Activated CD4-positive, alpha-beta T cell treated with anti-CD3 and anti-CD28 coated beads, Interleukin-2, amount 50 U/mL, for 24 hours (primary cell): ENCODE results near the gene UNC13A.

Experiments used
- DNase-seq, 2 donors: peaks; one replicate each; pipeline ENCODE4 v3.0.0-alpha.2; 2020; ENCODE audit warnings: low read depth in 1 of 2, low spot score in 1 of 2

The UNC13A gene

DNA sequence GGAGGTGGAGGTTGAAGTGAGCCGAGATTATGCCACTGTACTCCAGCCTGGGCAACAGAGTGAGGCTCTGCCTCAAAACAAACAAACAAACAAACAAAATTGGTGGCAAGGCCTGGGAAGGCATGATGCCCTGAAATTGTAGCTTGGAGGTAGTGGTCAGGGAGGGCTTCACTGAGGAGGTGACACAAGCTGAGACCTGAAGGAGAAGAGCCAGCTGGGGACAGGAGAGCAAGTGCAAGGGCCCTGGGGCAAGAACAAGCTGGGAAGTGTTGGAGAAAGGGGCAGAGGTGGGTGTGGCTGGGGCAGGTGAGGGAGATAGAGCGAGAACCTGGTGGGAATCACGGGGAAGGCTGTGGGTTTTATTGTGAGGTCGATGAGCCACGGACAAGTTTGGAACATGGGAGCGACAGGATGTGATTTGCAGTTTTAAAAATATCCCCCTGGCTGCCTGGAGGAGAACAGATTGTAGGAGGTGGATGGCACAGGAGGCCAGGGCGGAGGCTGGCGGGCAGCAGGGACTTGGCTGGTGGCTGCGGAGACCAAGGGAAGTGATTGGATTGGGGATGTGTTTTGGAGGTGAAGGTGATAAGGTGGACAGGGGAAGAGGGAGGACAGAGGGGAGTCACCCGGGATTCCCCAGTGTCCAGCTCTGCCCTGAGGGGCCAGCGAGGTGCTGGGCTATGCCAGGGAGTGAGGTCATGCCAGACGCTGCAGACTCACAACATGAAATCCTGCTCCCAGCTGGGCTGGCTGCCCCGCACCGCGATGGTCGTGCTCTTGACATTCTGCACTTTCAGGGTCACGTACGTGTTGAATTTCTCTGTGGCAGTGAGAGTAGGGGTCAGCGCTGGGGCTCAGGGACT lies 14.0 kb downstream of the UNC13A start:
- DNase-seq, result no peak

DNA sequence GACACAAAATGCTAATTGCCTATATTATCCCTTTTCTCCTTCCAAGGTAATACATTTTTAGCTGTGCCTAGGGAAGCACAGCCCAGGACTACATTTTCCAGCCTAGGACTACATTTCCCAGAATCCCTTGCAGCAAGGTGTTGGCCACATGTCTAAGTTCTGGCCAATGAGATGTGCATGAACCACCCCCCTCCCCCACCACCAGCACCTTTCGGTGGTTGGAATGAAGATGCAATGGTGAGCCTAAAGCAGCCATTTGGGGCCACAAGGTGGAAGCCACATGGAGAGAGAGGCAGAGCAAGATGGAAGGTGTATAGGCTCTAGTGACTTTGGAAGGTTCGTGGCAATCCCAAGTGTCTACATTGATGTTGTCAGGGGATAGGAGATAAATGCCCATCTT lies 16.2 kb downstream of the UNC13A start:
- no peak for DNase-seq

DNA sequence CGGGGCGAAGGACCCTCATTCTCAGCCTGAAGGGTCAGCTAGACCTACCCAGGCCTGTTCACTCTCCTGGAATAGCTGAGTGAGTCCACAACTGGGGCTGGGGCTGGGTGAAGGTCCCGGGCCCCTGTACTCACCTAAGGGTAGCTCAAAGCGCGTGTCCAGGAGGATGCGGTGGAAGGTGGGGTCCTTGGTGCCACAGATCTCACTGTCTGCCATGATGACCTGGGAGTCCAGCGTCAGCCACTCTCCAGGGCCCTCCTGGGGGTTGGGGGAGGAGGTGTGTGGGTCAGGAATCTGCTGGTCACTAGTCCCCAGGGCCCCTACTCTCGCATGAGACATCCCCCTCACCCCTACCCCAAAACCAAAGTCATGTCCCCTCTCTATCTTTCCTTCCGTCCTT lies 18.7 kb downstream of the UNC13A start:
- no peak for DNase-seq

DNA sequence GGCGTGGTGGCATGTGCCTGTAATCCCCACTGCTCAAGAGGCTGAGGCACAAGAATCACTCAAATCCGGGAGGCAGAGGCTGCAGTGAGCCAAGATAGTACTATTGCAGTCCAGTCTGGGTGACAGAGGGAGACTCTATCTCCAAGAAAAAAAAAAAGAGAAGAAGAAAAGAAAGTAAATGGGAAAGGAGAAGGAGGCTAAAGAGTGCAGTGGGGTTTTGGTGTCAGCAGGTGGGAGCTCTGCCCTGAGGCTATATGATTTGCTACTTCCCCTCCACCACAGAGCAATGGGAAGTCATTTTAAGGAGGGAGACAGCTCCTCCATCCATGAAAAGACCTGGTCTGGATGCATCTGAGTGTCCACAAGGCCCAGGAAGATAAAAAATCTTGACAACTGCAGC lies 23.1 kb downstream of the UNC13A start:
- DNase-seq, result no peak

DNA sequence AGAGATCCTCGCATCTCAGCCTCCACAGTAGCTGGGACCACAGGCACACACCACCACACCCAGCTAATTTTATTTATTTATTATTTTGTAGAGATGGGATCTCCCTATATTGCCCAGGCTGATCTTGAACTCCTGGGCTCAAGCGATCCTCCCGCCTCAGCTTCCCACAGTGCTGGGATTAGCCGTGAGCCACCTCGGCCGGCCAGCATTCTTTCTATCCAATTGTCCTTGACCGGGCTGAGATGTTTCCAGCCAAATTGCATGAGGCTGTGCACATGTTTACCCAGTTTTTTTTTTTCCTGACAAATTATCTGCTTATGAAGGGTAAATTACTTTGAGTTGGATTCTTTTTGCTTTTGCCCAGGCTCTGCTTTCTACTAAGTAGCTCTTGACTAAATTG lies 28.2 kb downstream of the UNC13A start:
- DNase-seq, result no peak

DNA sequence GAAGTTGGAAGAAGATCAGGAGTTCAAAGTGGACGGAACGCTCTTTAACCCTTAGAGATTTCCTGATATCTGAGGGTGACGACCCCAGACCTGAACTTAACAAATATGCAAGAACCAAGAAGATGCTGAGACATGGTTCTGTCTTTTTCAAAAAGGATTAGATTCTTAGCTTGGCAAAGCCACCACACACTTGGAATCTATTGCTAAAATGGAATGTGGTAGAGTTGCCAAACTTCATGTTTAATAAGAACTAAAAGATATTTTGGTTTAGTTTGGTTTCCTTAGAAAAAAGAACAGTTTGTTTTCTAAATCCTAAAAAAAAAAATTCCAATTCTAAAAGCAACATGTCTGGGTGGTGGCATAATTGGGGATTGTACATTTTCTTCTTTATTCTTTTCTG lies 29.5 kb downstream of the UNC13A start:
- DNase-seq, result no peak

DNA sequence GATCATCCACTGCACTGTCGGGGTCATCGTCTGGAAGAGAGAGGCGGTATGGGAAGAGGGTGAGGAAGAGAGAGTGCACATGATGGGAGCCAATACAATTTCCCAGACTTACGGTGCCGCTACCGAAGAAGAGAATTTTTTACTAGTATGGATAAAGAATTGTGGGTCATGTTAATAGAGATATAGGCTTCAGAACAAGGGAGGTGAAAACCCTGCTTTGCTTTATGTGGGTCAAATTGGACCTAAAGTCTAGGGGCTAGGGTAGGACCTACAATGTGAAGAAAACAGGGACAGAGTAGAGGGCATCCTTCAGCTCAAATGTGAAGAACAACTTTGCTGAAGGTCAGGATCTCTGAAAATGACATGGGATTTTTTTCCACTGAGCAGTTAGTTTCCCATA lies 29.9 kb downstream of the UNC13A start:
- no peak for DNase-seq

DNA sequence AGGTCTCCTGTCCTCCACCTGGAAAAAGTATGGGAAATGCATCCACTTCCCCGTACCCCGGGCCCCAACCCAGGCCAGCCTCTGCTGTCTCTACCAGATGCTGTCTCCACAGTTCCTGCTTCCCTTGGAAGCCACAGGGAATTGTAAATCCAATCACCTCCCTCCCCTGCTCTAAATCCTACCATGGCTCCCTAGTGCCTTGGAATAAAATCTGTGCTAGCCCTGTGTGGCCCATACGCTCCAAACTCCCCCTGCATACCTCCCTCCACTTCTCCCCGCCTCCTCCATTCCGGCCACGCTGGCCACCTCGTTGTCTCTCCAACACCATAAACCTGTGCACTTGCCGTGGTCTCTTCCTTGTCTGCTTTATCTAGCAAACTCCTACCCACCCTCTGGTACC lies 31.2 kb downstream of the UNC13A start:
- no peak for DNase-seq

DNA sequence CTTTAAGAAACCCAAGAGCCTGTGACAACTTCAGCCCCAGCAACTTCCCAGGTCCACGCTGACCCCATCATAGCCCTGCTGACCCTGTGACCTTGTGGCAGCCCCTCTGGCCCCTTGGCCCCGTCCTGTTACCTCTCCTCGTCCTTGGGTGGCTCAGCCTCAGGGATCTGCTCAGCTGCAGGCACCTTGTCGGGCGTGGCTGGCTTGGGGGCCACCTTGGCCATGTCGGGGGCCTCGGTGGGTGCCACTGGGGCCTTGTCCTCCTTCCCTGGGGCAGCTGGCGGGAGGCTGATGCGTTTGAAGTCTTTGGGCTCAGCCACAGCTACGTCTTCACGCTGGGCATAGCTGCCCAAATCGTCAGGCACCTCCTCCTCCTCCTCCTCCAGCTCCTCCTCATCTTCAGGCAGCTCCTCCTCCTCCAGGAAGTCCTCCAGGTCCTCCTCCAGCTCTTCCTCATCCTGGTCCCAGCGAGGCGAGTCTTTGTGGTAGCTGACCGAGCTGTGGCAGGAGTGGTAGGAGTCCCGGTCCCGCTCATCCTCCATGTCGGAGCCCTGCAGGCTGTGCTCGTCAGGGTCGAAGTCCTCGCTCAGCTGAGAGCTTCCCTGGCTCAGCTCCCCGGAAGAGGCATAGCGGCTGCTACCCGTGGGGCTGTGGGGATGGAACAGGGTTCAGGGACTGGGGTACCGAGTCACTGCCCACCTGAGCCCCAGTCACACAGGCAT lies 32.2 kb downstream of the UNC13A start:
- DNase-seq, result no peak

DNA sequence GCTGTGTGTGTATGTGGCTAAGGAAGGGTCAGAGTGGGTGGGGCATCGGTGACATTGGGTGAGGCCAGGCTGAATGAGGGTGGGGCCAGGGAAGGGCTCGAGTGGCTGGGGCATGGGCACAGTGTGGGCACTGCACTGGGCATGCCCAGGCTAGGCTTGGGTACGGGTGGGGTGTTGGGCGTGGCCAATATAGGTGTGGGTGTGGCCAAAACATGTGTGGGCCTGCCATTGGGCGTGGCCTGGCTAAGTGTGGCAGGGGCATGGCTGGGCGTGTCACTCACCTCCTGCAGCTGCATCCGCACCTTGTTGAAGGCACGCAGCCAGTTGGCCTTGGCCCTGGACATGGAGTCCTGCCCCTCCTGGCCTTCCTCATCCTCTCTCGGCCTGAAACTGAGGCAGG lies 33.2 kb downstream of the UNC13A start:
- DNase-seq, result no peak

DNA sequence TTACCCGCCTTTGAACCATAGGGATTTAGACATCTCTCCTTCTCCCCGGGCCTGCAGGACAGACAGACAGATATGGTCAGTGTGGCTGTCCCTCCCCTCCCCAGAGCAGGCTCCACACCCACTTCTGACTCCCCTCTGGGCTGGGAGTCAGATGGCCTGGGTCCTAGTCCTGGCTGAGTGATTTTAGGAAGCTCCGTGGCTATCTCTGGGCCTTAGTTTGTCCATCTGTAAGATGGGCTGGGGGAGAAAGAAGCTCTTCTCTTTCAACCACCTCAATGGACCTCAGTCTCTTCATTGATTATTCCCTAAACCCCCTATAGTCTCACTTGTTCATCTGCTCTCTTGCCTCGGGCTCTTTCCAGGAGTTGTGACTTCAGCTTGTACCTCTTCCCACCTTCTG lies 35.5 kb downstream of the UNC13A start:
- no peak for DNase-seq

DNA sequence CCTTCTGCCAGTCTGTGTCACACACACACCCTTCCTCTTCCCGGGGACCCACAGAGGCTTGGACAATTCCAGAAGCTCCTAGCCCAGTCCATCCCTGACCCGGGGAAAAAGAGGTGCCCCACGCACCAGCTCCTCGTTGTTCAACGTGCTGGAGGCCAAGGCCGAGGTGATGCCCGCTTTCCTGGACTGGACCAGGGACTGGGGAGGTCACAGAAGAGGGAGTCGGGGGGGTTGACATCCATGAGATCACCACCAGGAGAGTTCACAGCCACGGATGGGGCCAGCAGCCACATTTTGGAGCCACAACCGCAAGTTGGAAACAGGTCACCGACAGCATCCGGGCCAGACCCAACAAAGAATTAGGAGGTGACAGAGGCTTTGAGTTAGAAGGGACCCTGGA lies 39.4 kb downstream of the UNC13A start:
- DNase-seq, result no peak

DNA sequence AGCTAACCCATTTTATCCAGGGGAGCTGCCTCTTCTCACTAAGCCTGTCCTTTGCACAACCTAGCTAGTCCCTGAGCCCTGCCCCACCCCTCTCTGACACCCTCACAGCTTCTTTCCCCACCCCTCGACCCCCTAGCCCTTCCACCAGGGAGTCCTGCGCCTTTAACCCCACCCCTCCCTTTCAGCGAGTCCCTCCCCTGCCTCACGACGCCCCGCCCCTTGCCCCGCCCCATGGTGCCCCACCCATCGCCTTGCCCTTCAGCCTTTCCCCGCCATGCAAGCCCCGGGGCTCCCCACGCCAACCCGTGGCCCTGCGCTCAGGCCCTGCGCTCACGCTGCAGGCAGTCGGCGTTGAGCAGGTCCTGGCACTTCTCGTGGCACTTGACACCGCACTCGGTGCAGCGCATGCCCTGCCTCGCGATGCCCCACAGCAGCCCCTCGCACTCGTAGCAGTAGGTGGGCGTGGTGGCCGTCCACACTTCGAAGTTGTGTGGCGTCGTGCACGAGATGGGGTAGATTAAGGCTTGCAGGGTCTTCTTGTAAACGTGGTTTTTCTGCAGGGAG lies 40.0 kb downstream of the UNC13A start:
- no peak for DNase-seq

DNA sequence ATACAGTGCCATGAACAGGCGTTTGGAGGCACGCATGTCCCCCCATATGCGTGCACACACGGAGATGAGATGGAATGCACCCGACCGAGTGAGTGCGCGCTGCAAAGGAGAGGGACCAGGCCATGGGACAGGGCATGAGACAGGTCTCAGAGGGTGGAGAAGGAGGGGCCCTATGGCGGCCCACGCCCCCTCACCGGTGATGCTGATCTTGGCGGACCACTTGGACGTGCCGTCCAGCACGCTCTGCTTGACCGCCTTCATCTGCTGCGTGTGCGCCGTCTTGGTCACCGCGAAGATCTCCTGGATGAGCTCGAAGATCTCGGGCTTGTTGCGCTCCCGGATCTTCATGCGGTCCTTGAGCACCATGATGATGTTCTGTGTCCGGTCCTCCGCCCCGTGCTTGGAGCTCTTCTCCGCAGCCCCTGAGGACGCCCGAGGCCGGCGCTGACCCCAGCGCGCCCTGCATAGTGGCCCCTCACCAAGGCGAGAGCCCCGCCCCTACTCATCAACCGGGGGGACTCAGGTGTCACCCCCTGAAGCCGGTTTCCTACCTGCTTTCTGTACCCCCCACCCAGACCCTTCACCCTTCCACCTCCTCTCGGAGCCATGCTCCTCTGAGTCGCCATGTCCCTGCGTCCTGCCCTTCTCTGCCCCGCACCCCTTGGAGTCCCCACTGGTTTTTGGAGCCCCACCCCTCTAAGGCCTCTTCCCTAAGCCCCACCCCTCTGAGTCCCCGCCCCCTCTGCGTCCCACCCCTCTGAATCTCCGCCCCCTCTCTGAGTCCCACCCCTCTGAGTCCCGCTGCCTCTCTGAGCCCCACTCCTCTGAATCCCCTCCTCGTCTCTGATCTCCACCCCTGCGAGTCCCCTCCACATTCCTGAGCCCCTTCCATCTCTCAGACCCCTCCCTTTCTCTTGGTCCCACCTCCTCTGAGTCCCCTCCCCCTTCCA lies 40.8 kb downstream of the UNC13A start:
- DNase-seq, result no peak

DNA sequence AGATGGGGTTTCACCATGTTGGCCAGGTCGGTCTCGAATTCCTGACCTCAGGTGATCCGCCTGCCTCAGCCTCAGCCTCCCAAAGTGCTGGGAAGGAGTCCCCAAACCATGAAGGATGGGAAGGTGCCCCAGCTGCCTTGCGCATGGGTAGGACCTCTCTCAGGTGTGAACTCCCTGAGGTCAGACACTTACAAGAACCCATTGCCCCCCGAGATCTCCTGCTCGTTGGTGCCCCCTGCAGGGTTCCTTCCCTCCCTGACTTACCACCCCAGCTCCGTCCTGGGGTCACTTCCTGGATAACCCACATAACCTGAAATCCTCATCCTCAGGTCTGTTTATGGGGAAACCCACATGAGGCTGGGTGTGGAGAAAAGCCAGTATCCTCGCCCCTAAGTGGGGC lies 41.7 kb downstream of the UNC13A start:
- DNase-seq, result no peak

DNA sequence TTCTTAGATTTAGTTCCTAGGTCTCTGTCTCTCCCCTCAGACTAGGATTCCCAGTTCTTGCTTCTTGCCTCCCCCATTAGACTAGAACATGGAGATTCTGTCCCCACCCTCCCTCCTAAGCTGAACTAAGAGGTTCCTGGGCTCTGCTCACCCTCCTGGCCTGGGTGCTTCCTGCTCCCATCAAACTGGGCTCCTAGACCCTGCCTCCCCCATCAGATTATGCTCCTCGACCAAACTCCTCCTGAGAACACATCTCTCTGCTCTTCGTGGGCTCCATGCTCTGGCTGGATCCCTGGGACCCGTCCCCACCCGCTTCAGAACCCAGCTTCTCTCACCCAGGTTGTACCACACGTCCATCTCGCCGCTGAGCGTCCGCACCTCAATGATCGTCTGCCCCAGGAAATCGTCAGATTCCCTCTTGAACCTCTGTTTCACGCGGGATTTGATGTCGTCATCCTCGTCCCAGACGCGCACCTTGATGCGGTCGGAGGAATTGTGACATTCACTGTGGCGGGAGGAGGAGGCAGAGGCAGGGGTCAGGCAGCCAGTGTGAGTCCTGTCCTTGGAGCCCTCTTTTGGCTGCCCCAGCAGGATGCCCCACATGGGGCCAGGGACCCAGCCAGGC lies 42.7 kb downstream of the UNC13A start:
- DNase-seq, result no peak

DNA sequence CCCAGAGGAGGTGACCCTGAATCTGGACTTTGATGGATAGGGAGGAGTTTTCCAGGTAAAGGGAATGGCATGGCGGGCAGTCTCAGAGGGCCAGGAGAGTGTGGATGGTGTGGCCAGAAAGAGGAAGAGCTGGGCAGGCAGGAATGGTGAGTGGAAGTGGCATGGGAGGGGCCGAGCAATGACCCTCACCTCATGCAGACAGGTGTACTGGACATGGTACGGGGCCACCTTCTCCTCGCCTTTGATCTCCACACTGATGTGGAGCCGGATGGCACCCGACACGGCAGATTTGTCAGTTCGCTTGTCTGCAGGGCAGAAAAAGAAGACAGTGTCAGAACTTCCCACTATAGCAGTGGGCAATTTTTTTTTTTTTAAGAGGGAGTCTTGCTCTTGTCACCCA lies 45.5 kb downstream of the UNC13A start:
- DNase-seq, result no peak

DNA sequence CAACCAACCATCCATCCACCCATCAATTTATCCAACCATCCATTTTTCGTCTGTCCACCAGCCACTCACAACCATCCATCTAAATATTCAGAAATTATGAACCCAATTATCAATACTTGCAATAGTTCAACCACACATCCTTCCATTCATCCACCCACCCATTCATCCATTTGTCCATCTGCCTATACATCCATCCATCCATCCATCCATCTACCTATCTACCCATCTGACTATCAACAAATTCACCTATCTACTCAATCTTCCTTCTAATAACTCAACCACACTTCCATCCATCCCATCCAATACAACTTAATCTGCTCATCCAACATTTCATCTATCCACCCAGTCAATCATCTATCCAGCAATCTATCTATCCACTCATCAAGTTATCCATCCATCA lies 46.3 kb downstream of the UNC13A start:
- DNase-seq, result no peak

DNA sequence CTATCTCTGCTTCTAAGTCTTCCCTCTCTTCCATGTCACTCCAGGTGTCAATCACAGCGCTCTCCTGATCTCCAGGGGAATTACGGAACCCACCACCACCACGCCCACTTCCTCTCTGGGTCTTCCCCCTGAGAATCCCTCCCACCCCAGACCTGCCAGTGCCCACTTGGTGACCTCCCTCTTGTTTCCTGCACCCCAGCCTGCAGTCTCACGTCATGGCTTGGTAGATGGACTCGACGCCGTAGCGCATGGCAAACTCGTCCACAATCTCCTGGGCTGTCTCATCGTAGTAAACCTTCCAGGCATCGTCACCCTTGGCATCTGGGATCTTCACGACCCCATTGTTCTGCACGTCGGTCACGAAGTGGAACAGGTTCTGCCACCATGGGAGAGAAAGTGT lies 47.0 kb downstream of the UNC13A start:
- DNase-seq, result no peak

DNA sequence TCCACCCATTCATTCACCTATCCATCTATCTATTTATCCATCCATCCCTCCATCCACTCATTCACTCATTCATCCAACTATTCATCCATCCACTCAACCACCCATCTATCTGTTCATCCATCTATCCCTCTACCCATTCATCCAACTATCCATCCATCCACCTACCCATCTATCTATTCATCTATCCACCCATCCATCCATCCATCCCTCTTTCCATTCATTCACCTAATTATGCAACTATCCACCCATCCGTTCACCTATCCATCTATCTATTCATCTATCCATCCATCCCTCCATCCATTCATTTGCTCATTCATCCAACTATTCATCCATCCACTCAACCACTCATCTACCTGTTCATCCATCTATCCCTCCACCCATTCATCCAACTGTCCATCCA lies 54.5 kb downstream of the UNC13A start:
- DNase-seq, result no peak

DNA sequence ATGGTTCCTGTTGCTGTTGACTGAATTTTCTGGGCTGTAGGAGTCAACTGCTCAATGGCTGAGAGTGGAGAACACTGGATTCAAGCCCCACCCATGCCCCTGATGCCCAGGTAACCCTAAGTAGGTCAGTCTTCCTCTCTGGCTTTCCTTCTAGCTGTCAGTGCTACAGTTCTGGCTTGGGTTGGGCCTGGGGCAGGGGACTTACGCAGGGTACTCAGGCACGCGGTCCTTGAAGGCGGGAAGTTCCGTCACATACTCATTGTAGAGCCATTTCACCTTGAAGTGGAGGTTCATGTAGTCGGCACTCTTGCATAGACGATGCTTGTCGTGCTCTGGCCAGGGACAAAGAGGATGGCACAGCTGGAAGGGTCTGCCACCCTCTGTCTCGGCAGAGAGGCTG lies 55.6 kb downstream of the UNC13A start:
- no peak for DNase-seq
